RKO (cell line): ENCODE results near the gene PRPS1L1.
A peak's percentile ranks its signal among the peaks of the same experiment; 100 is the strongest.

Source experiments
- DNase-seq: peaks from one replicate; pipeline ENCODE4 v3.0.0-alpha.2; 2016; ENCODE audit warnings: low spot score

Gene PRPS1L1

GRCh38 chr7:18027628-18028027 is at the start of gene PRPS1L1:
TSS of gene PRPS1L1 (minus strand) at chr7:18027846.
- no peak for DNase-seq

- no peak for DNase-seq
Measured at GRCh38 chr7:18076461-18076860, 48.8 kb upstream of the PRPS1L1 start.

DNA sequence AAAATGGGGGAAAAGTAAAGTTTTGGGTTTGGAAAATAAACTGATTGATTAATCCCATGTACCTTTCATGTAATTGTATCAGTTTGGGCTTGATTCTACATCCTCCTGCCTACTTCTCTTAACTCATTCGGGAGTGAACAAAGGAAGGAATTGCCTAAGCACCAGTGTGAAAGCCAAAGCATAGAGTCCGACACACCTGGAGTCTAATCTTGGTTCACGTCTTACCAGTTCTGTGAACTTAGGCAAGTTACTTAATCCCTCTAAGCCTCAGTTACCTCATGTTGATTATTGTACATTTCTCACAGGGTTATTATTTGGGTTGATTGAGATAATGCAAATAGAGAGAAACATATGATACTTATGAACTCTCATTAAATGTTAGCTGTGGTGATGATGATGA is 41.1 kb upstream of the PRPS1L1 start:
- DNase-seq: no peak

GRCh38 chr7:18064242-18064838 is 36.7 kb upstream of the PRPS1L1 start:
- DNase-seq: peak; percentile 1

- DNase-seq: no peak
Measured at GRCh38 chr7:18063149-18063901, 35.7 kb upstream of the PRPS1L1 start.

GRCh38 chr7:18059171-18059570 is 31.5 kb upstream of the PRPS1L1 start:
- no peak for DNase-seq

- no peak for DNase-seq
Measured at GRCh38 chr7:18053941-18054340, 26.3 kb upstream of the PRPS1L1 start.

- no peak for DNase-seq
Measured at GRCh38 chr7:18053177-18053928, 25.7 kb upstream of the PRPS1L1 start.

- DNase-seq: no peak
Measured at GRCh38 chr7:18049262-18049661, 21.6 kb upstream of the PRPS1L1 start.

DNA sequence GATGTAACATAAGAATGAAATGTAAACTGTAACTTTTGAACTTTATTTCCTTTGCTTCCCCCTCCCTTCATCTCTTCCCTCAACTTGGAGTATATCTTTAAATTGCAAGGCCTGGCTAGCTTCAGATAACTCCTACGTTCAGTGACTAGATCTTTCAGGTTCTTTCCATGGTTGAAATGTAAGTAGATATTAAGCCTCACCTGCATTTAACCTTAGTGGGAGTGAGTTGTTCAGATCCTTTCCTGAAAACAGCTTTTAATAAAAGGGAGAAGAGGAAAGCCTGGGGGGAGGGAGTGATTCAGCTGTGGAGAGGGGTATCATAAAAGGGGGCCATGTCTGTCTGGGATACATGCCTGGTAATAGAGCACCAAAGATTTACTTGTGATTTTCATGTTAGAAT is 19.0 kb upstream of the PRPS1L1 start:
- no peak for DNase-seq

- DNase-seq: no peak
Measured at GRCh38 chr7:18045171-18045570, 17.5 kb upstream of the PRPS1L1 start.

DNA sequence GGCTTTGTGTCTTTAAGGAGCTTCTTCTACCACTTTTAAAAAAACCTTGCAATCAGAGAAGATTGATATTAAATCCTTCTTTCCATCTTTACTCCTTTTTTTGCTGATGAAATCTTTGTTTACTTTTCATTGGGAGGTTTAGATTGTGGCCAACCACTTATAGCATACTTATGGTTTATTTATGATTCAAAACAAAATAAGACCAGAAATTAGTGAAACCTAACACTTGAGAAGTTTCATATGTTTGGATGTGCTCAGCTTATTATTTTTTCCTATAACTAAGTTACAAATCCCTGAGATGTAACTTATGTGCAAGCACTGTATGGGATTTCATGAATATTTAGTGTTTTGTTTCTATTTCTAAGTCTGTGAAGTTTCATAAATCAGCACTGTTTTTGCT is 13.5 kb upstream of the PRPS1L1 start:
- DNase-seq: no peak

GRCh38 chr7:18040196-18040595 is 12.6 kb upstream of the PRPS1L1 start:
- DNase-seq: no peak

- DNase-seq: no peak
Measured at GRCh38 chr7:18038382-18038781, 10.7 kb upstream of the PRPS1L1 start.

DNA sequence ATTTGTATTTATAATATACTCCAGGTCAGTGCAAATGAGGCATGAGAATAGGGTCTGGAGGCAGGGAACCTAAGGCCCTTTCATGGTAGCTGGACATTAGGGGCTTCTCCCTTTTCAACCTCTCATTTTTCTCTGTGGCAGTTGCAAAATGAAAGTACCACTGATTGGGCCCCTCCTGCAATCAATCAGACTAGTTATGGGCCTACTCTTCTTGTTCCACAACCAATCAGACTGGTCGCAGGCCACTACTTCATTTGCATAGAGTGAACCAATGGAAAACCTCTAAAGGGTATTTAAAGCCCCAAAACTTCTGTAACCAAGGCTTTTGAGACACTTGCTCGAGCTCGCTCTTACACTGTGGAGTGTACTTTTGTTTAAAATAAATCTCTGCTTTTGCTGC is 10.0 kb upstream of the PRPS1L1 start:
- no peak for DNase-seq

DNA sequence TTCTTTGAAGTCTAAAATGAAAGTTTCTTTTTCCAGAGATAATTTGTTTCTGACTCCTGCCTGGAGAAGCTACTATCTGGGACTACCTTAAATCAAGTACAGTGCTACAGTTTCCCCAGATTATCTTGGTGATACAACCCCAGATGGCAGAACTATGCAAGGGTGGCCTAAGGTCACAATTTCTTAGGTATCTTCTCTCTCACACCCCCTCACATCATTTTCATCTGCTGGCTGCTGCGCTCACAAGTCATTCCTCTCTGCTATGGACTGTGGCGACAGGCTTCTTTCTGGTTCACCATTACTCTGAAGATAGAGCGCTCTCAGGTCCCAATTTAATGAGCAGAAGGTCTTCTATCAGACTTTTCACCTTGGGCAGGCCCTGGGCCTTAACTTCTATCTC is 9.1 kb upstream of the PRPS1L1 start:
- no peak for DNase-seq

DNA sequence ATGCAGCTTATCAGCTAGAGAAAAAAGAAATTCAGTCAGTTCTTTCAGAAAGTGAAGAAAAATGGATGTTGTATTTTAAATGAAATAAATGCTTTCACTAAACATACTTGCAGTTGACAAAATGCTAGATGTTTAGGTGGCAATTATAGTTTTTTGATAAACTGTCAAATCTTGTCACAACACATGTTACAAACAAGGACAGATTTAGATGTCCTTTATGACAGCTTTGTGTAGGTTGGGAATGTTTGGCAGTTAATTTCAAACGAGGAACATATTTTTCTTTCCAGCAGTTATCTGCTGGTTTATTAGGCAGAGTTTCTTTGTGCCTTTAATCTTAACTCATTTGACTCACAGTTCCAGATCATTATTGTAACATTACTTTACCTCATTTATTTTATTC is 3.1 kb upstream of the PRPS1L1 start:
- DNase-seq: no peak

- DNase-seq: no peak
Measured at GRCh38 chr7:18020138-18020715, 7.4 kb downstream of the PRPS1L1 start.

GRCh38 chr7:18019555-18019954 is 8.1 kb downstream of the PRPS1L1 start:
- no peak for DNase-seq

- DNase-seq: no peak
Measured at GRCh38 chr7:18018296-18019215, 9.1 kb downstream of the PRPS1L1 start.

DNA sequence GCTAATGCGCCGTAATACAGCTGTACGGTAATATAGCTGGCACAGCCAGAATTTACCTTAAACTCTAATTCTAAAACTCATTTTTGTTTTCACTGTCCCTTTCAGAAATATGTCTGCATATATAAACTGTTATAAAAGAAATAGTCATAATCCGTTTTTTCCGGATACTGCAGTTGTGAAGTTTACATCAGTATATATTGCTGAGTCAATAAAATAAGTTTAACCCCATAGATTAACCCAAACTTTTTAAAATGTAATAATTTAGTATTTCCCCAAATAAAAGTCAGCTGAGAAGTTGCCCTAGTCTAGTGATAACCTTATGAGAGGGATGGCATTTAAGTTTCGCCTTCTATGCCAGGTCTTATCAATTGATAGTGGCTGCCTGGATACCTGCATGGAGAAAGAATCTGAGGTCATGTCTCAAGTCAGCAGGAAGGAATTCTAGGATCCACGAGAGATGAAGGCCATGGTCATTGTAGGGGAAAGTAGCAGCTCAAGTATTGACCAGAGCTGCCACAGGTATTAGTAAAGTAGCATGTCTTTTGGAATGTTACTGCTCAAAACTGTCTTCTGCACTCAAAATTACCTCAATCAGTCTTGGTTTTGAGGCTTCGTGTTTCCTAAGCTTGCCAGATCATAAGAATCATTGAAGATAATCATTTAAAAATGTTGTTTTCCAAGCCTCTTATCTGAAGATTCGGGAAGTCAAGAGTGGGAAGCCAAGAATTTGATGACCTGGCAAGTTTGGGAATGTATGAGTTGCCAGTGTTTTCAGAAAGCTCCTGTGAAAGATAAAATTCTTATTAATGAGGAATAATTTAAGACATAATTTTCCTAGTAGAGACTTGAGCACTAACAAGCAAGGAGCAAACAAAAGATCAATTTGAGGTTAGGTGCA is 10.8 kb downstream of the PRPS1L1 start:
- DNase-seq: no peak
